IMR-90 (cell line): Measurements from ENCODE around the gene COL4A5. TPM values are rescaled to one million over a fixed set of nuclear protein-coding genes. Genes with fewer than 3 reads are reported as not detected.

Experiments used
- ATAC-seq: fragments of 200-7000 bp; cut with Tn5 transposase; 2 replicates; pipeline ENCODE4 v1.9.1; 2020; ENCODE audit warnings: low read depth, mild to moderate bottlenecking, moderate library complexity
- BruUV-seq: library from RNA; stranded (reverse); fragments of 400-500 nt; replicated peaks from 2 replicates; lab custom pipeline; 2021; lab: Mats Ljungman, UMichigan
- CTCF ChIA-PET: fragments of 300-600 bp; formaldehyde crosslinking; extraction: SDS; loops from one replicate; lab custom pipeline; 2021; ENCODE audit warnings: antibody characterized with exemption; lab: Yijun Ruan, JAX
- POLR2A ChIA-PET: fragments of 300-600 bp; sonication (Branson Sonifier 250); formaldehyde crosslinking; loops from one replicate; lab custom pipeline; 2022; ENCODE audit warnings: antibody characterized with exemption; ENCODE audit not compliant: unreplicated experiment; lab: Charles Lee
- DNase-seq: peaks from one replicate; pipeline ENCODE4 v3.0.0; 2013
- H2AFZ ChIP-seq: replicated peaks from 2 replicates; pipeline ENCODE3; 2013; ENCODE audit warnings: low read length, mild to moderate bottlenecking; ENCODE audit not compliant: poor library complexity
- H2AK5ac ChIP-seq: 2 replicates; pipeline ENCODE4 v1.6.1; 2013; ENCODE audit warnings: low read depth, low read length, inconsistent platforms
- H2AK9ac ChIP-seq: replicated peaks from 2 replicates; pipeline ENCODE3; 2013; ENCODE audit warnings: mild to moderate bottlenecking, low read depth, low read length, moderate library complexity; ENCODE audit not compliant: poor library complexity
- H2BK120ac ChIP-seq: 2 replicates; pipeline ENCODE4 v1.6.1; 2013; ENCODE audit warnings: low read depth, low read length, inconsistent platforms
- H2BK15ac ChIP-seq: 3 replicates; pipeline ENCODE4 v1.6.1; 2013; ENCODE audit warnings: low read depth, low read length, inconsistent platforms
- H2BK20ac ChIP-seq: 2 replicates; pipeline ENCODE4 v1.6.1; 2013; ENCODE audit warnings: low read depth, mild to moderate bottlenecking, inconsistent platforms, low read length, moderate library complexity
- H2BK5ac ChIP-seq: 2 replicates; pipeline ENCODE4 v1.6.1; 2013; ENCODE audit warnings: mild to moderate bottlenecking, low read depth, low read length, inconsistent platforms; ENCODE audit not compliant: poor library complexity, severe bottlenecking
- H3K14ac ChIP-seq: replicated peaks from 2 replicates; pipeline ENCODE4 v1.6.1; 2013; ENCODE audit warnings: low read depth, low read length, inconsistent platforms
- H3K18ac ChIP-seq: 2 replicates; pipeline ENCODE4 v1.6.1; 2013; ENCODE audit warnings: low read depth, low read length, control low read depth
- H3K23ac ChIP-seq: 2 replicates; pipeline ENCODE4 v1.6.1; 2013; ENCODE audit warnings: low read depth, low read length, inconsistent platforms
- H3K27ac ChIP-seq: 2 replicates; pipeline ENCODE4 v1.5.1; 2013; ENCODE audit warnings: mild to moderate bottlenecking, control low read depth, low read length; ENCODE audit not compliant: insufficient read depth
- H3K27me3 ChIP-seq: 2 replicates; pipeline ENCODE4 v1.6.1; 2013; ENCODE audit warnings: low read length; ENCODE audit not compliant: control insufficient read depth, insufficient read depth
- H3K36me3 ChIP-seq: 2 replicates; pipeline ENCODE4 v1.6.1; 2013; ENCODE audit warnings: low read length, mixed read lengths; ENCODE audit not compliant: control insufficient read depth, insufficient read depth
- H3K4ac ChIP-seq: 2 replicates; pipeline ENCODE4 v1.6.1; 2013; ENCODE audit warnings: low read depth, low read length, inconsistent platforms
- H3K4me1 ChIP-seq: 2 replicates; pipeline ENCODE4 v1.6.1; 2013; ENCODE audit warnings: low read length, mixed read lengths; ENCODE audit not compliant: control insufficient read depth, insufficient read depth
- H3K4me2 ChIP-seq: 2 replicates; pipeline ENCODE4 v1.6.1; 2013; ENCODE audit warnings: low read depth, mild to moderate bottlenecking, control low read depth, low read length, moderate library complexity
- H3K4me3 ChIP-seq: 2 replicates; pipeline ENCODE4 v1.5.1; 2013; ENCODE audit warnings: low read depth, mild to moderate bottlenecking, control low read depth, low read length, moderate library complexity; ENCODE audit not compliant: insufficient read depth
- H3K56ac ChIP-seq: 2 replicates; pipeline ENCODE4 v1.6.1; 2013; ENCODE audit warnings: low read length, inconsistent platforms; ENCODE audit not compliant: insufficient read depth; ENCODE audit errors: extremely low read depth
- H3K79me1 ChIP-seq, 2 experiments: 2 replicates each; pipeline ENCODE4 v1.6.1; 2013; ENCODE audit warnings: low read length in 2 of 2, inconsistent platforms in 1 of 2, low read depth in 1 of 2
- H3K9ac ChIP-seq: 2 replicates; pipeline ENCODE4 v1.6.1; 2013; ENCODE audit warnings: low read depth, low read length, control low read depth
- H3K9me1 ChIP-seq: 2 replicates; pipeline ENCODE4 v1.6.1; 2013; ENCODE audit warnings: low read length, inconsistent platforms; ENCODE audit not compliant: insufficient read depth
- H3K9me3 ChIP-seq: 2 replicates; pipeline ENCODE4 v1.6.1; 2013; ENCODE audit warnings: low read length; ENCODE audit not compliant: control insufficient read depth, insufficient read depth
- H4K20me1 ChIP-seq: 2 replicates; pipeline ENCODE4 v1.6.1; 2013; ENCODE audit warnings: low read length, inconsistent platforms; ENCODE audit not compliant: insufficient read depth
- H4K5ac ChIP-seq: 2 replicates; pipeline ENCODE4 v1.6.1; 2013; ENCODE audit warnings: mild to moderate bottlenecking, low read depth, low read length, control low read depth
- H4K8ac ChIP-seq, 2 experiments: 2 replicates each; pipeline ENCODE4 v1.6.1; 2013; ENCODE audit warnings: low read depth in 2 of 2, low read length in 2 of 2, control low read depth in 1 of 2, inconsistent platforms in 1 of 2
- H4K91ac ChIP-seq: 2 replicates; pipeline ENCODE4 v1.6.1; 2013; ENCODE audit warnings: low read depth, low read length, inconsistent platforms; ENCODE audit not compliant: insufficient read depth
- BHLHE40 ChIP-seq: fragments of 150-350 bp; IDR thresholded peaks from 2 replicates; pipeline ENCODE4 v1.6.1; 2016; ENCODE audit warnings: mild to moderate bottlenecking, low read depth, low read length
- CEBPB ChIP-seq: IDR thresholded peaks from 2 replicates; pipeline ENCODE4 v1.6.1; 2012; ENCODE audit warnings: low read depth, low read length, improper control_type of control experiment
- CTCF ChIP-seq: conservative IDR thresholded peaks from 2 replicates; pipeline ENCODE4 v1.5.1; 2012; ENCODE audit warnings: mild to moderate bottlenecking, low read depth, low read length, improper control_type of control experiment
- ELK1 ChIP-seq: fragments of 150-350 bp; IDR thresholded peaks from 2 replicates; pipeline ENCODE4 v1.6.1; 2016; ENCODE audit warnings: low read depth, mild to moderate bottlenecking, low read length, moderate library complexity, borderline replicate concordance
- FOS ChIP-seq: fragments of 150-350 bp; IDR thresholded peaks from 2 replicates; pipeline ENCODE4 v1.6.1; 2016; ENCODE audit warnings: low read depth, low read length
- MAFK ChIP-seq: IDR thresholded peaks from 2 replicates; pipeline ENCODE4 v1.6.1; 2012; ENCODE audit warnings: low read depth, low read length, improper control_type of control experiment
- MAZ ChIP-seq: IDR thresholded peaks from 2 replicates; pipeline ENCODE4 v1.6.1; 2012; ENCODE audit warnings: low read depth, mild to moderate bottlenecking, low read length, improper control_type of control experiment, moderate library complexity, borderline replicate concordance
- RCOR1 ChIP-seq: IDR thresholded peaks from 2 replicates; pipeline ENCODE4 v1.6.1; 2012; ENCODE audit warnings: mild to moderate bottlenecking, low read length, improper control_type of control experiment; ENCODE audit not compliant: insufficient replicate concordance
- SMC3 ChIP-seq: fragments of 150-350 bp; IDR thresholded peaks from 2 replicates; pipeline ENCODE4 v1.6.1; 2016; ENCODE audit warnings: low read depth, mild to moderate bottlenecking, antibody characterized with exemption, low read length, moderate library complexity
- WGBS, 2 experiments: methylation state at CpG; one replicate each; pipeline versions ENCODE4 v1.1.5 to v1.1.7; 2013; ENCODE audit warnings: missing lambda C conversion rate in 2 of 2; ENCODE audit not compliant: insufficient read length in 1 of 2; ENCODE audit errors: extremely low coverage in 2 of 2; 5-methylcytosine and 5-hydroxymethylcytosine counted together
- dilution Hi-C: fragments of 300-500 bp; cut with HindIII; formaldehyde crosslinking; loops from one replicate; pipeline ENCODE4 v1.14.3; 2018; ENCODE audit warnings: low sequenced_read_pairs; ENCODE audit not compliant: unreplicated experiment
- in situ Hi-C: fragments of 300-500 bp; cut with MboI; formaldehyde crosslinking; loops from 3 replicates; pipeline ENCODE4 v1.14.3; 2019; ENCODE audit warnings: low sequenced_read_pairs, inconsistent platforms, mixed read lengths
- intact Hi-C: fragments of 100-400 bp; cut with micrococcal nuclease; formaldehyde crosslinking; loops from 2 replicates; pipeline ENCODE4 v1.10.0; 2022
- polyA plus RNA-seq, 3 experiments: library from polyadenylated mRNA; depleted of rRNA; stranded (reverse); fragments of >200 nt; gene quantifications; 2 replicates each; pipeline ENCODE4 v1.2.3, GENCODE V29; 2012; ENCODE audit warnings: low replicate concordance in 1 of 3
- total RNA-seq: library from RNA; depleted of rRNA; stranded (reverse); fragments of >200 nt; gene quantifications from 2 replicates; pipeline ENCODE4 v1.2.3, GENCODE V29; 2012

The COL4A5 gene
- total and polyA plus RNA-seq, 2 of the 4 experiments (the other 2 are of a cell fraction), result 16.3 to 26.6 TPM

DNA sequence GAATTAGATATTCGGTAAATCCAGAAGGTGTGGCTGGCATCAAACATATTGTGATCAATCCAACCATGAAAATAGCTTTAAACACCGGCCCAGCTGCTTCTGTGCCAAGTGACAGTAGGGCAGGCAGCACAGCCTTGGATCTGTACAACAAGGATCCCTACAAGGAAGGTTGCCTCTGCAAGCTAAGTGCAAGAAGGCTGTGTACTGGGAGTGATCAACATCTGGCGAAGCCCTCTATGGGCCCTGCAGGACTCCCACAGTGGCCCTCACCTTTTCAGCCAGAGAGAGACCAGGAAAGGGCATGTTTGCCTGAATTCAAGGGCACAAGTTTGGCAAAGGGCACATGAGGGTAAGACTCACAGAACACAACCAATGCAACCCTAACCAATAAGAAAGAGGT, 287.1 kb downstream of the COL4A5 start:
- H3K9me1 ChIP-seq, result no peaks in the 10 kb centered on the region
- H3K4me1 ChIP-seq, result no peaks in the 10 kb centered on the region
- H3K14ac ChIP-seq, result no peak overlapping the region
- in situ Hi-C loops (no loop called here), intact Hi-C loops (no loop called here), dilution Hi-C loops (no loop called here)
- peaks cover 15% of the 10 kb centered on the region for H3K27me3 ChIP-seq
- no CpG with 5 or more reads among the region's 3 CpGs for WGBS, 2 experiments
- no peak overlapping the region for H3K56ac ChIP-seq
- no peaks in the 10 kb centered on the region for H3K9me3 ChIP-seq
- no peaks in the 10 kb centered on the region for H3K79me1 ChIP-seq
- no peak overlapping the region for H3K4ac ChIP-seq
- ChIA-PET CTCF (no interaction called here), POLR2A (no interaction called here)
- H4K91ac ChIP-seq, result no peak overlapping the region
- H3K4me2 ChIP-seq, result no peak overlapping the region
- no peaks in the 10 kb centered on the region for H4K20me1 ChIP-seq
- H2BK120ac ChIP-seq, result no peak overlapping the region
- no peak overlapping the region for H2AK5ac ChIP-seq
- H3K9ac ChIP-seq, result no peak overlapping the region
- no peak overlapping the region for H3K4me3 ChIP-seq
- no peak overlapping the region for H4K8ac ChIP-seq
- no TSS peak for BruUV-seq
- no peaks in the 10 kb centered on the region for H3K36me3 ChIP-seq
- no peak overlapping the region for H2AK9ac ChIP-seq
- no peak overlapping the region for H2BK20ac ChIP-seq
- H4K5ac ChIP-seq, result no peak overlapping the region
- H3K18ac ChIP-seq, result no peak overlapping the region
- no peak for ATAC-seq
- H2BK15ac ChIP-seq, result no peak overlapping the region
- H3K23ac ChIP-seq, result no peak overlapping the region
- TF ChIP-seq MAZ (no peak), MAFK (no peak), CTCF (no peak), BHLHE40 (no peak), FOS (no peak), SMC3 (no peak), ELK1 (no peak), RCOR1 (no peak), CEBPB (no peak)
- DNase-seq, result no peak
- H3K27ac ChIP-seq, result no peak overlapping the region
- H2BK5ac ChIP-seq, result no peak overlapping the region
- H2AFZ ChIP-seq, result no peak overlapping the region
